Measurements from ENCODE around the gene KRT79.

Gene KRT79

DNA sequence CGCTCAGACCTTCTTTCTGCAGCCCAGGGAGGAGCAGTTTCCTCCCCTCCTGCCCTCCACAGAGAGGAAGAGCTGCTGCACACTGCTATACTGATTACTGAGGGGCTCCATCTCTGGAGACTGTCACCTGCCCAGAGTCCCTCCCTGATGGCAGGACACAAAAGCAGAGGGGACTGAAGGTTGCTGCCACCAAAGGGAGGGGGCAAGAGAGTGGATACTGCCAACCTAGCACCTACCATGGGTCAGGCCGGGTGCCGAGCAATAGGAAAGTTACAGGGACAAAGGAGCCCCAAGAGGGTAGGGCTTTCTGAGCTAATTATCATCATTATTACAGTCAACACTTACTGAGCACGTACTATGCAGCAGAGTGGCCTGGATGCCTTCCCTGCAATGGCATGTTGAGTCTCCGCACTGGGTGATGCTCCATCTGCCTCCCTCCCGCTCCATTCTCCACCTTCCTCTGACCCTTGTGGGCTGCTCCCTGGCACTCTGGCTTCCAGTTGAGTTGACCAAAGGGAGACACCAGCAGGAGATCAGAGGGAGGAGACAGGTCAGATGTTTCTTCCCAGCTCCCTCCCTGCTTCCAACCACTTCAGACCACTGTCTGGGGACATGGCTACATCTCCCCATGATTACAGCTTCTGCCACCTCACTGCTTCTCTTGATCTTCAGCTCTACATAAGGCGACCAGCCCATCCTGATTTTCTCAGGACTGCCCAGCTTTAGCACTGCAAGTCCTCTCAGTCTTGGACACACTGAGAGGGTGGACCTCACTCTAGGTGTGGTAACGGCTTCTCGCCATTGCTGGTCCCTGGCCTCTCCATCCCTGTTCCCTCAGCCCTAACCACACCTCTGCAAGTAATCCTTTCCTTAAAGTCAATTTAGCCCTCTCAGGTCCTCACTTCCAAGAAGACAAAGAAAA lies 2.6 kb upstream of the KRT79 start:
- no peak overlapping the region for H3K4me3 ChIP-seq (ENCODE audit: low read depth, low read length)
- POLR2A ChIA-PET, result no interaction called here
- no peak for DNase-seq (ENCODE audit: low read depth, low spot score)
- CTCF ChIA-PET, result interaction anchor here (1.1 to 1.2 kb wide), 2 partner anchors 10 to 34 kb away, joined by 3 read pairs; no protein-coding TSS in a partner anchor
- TF ChIP-seq, protein P1, sequence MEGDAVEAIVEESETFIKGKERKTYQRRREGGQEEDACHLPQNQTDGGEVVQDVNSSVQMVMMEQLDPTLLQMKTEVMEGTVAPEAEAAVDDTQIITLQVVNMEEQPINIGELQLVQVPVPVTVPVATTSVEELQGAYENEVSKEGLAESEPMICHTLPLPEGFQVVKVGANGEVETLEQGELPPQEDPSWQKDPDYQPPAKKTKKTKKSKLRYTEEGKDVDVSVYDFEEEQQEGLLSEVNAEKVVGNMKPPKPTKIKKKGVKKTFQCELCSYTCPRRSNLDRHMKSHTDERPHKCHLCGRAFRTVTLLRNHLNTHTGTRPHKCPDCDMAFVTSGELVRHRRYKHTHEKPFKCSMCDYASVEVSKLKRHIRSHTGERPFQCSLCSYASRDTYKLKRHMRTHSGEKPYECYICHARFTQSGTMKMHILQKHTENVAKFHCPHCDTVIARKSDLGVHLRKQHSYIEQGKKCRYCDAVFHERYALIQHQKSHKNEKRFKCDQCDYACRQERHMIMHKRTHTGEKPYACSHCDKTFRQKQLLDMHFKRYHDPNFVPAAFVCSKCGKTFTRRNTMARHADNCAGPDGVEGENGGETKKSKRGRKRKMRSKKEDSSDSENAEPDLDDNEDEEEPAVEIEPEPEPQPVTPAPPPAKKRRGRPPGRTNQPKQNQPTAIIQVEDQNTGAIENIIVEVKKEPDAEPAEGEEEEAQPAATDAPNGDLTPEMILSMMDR (IDR thresholded peaks at IDR 0.05; ENCODE audit: insufficient read depth, low read length, missing control alignments), result no peak

DNA sequence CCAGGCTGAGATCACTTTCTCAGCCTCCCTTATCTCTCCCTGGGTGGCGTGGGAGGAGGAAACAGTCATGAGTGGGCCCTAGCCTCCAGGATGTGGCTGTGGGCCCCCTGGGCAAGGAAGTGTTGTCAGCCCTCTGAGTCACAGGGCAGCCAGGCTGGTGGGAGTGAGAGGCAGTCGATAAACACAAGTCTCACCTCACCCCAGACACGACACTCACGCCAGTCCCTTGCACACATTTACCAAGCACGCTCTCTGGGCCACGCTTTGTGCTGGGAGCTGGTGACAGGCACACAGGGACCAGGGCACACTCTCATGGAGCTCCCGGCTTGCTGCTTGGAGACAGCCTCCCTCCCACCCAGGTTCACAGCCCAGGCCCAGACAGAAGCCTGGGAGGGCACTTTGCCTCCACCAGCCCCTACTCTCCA lies 1.9 kb upstream of the KRT79 start:
- TF ChIP-seq, protein P1 (IDR thresholded peaks at IDR 0.05; ENCODE audit: insufficient read depth, low read length, missing control alignments), result no peak
- ChIA-PET POLR2A (no interaction called here), CTCF (interaction anchor here (1.2 kb wide), 1 partner anchor 35 kb away, joined by 3 read pairs; no protein-coding TSS in a partner anchor)
- no peak overlapping the region for H3K4me3 ChIP-seq (ENCODE audit: low read depth, low read length)
- DNase-seq (ENCODE audit: low read depth, low spot score), result no peak

DNA sequence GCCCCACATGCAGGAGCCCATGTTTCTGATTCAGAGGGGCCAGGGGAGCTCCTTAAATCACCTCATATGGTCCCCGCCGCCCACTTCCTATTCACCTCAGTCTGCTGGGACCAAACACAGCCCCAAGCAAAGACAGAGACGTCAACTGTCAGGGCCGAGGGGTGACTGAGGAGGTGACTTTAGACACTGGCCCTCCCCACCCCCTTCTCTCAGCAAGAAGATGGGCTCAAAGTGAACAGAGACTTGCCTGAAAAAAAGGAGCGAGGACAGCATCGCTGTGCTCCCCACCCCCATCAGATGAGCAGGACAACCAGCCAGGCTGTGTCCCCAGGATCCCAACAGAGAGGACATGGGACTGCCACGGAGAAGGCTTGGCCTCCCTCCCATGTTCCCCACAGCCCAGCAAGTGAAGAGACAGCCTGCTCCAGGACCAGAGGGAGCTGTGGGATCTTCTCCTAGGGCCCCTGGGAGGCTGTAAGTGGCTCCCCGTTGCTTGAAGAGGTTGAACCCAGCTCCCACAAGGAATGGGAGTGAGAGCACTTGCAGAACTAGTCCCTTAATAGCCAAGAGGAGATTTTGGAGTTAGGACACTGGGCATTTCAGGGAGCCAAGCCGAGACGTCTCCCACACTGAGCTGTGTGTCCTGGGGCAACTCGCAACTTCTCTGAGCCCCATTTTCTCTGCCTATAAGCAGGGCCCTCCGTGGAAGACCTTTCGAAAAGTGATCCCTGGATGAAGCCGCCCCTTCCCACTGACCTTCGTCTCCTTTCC lies 1.3 kb upstream of the KRT79 start:
- no peak overlapping the region for H3K4me3 ChIP-seq (ENCODE audit: low read depth, low read length)
- no peak for DNase-seq (ENCODE audit: low read depth, low spot score)
- TF ChIP-seq, protein P1 (IDR thresholded peaks at IDR 0.05; ENCODE audit: insufficient read depth, low read length, missing control alignments), result no peak
- ChIA-PET CTCF (interaction anchor here (1.2 kb wide), 1 partner anchor 35 kb away, joined by 3 read pairs; no protein-coding TSS in a partner anchor), POLR2A (no interaction called here)

DNA sequence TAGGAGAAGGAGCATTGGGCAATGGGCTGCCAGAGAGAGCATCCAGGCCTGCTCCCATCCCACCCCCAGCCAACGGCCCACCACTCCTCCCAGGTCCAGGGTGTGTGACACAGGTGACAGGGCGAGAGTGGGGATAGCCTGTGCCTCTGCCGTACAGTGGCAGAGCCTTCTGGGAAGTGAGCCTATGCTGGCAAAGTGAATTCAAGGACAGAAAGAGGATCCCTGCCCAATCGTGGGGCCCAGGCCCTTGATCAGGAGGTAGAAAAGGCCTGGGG lies 553 bp upstream of the KRT79 start:
- DNase-seq (ENCODE audit: low read depth, low spot score), result no peak
- H3K4me3 ChIP-seq (ENCODE audit: low read depth, low read length), result no peak overlapping the region
- POLR2A ChIA-PET, result no interaction called here
- TF ChIP-seq, protein P1 (IDR thresholded peaks at IDR 0.05; ENCODE audit: insufficient read depth, low read length, missing control alignments), result no peak
- CTCF ChIA-PET, result no interaction called here

DNA sequence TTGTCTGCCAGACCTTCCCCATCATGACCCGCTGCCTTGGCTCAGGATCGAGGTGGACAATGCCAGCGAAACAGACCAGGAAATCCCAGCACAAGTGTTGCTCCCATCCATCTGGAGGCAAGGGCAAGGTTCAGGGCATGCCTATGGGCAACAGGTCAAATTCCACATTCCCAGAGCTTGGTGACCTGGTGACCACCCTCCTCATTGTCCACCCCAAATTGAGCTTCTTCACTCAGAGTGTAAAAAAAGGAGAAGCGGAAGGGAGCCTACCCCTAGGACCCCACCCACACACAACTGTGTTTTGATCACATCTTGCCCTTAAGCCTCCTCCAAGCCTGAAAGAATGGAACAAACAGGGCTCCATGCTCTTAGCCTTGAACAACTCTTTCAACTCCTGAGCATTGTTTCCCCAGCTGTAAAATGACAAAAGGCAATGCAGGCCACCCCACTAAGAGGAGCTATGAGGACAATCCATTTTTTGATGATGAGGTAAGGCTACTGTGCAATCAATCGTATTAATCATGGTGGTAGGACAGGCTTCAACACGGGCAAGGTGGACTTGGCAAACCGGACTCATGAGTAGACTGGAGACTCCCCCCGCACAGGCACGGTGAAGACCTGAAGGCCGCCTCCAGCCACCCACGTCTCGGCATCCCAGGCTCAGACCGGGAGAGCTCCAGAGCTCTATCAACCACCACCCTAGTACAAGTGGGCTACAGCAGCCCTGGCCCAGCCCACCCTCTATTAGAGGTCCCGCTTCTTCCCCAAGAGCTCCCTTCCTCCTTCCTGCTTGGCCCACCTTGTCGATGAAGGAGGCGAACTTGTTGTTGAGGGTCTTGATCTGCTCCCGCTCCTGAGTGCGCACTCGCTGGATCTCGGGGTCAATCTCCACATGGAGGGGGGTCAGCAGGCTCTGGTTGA lies 866 bp downstream of the KRT79 start:
- no peak overlapping the region for H3K4me3 ChIP-seq (ENCODE audit: low read depth, low read length)
- ChIA-PET CTCF (interaction anchor here (1.2 kb wide), 1 partner anchor 676 kb away, joined by 3 read pairs; no protein-coding TSS in a partner anchor), POLR2A (no interaction called here)
- TF ChIP-seq, protein P1 (IDR thresholded peaks at IDR 0.05; ENCODE audit: insufficient read depth, low read length, missing control alignments), result no peak
- DNase-seq (ENCODE audit: low read depth, low spot score), result no peak
